Astrocyte of the spinal cord (primary cell): ENCODE data around the gene ATP7B.

Experiments used
- DNase-seq: peaks from one replicate; pipeline ENCODE4 v3.0.0; 2011; ENCODE audit warnings: low read depth, low spot score
- H3K4me3 ChIP-seq: 2 replicates; pipeline ENCODE4 v1.5.1; 2011; ENCODE audit warnings: low read depth, mild to moderate bottlenecking, low read length, moderate library complexity
- CTCF ChIP-seq: IDR thresholded peaks from 2 replicates; pipeline ENCODE4 v1.5.1; 2012; ENCODE audit warnings: low read depth, mild to moderate bottlenecking, low read length, inconsistent platforms
- in situ Hi-C: cut with HindIII; loops from 2 replicates; pipeline ENCODE4 v1.10.0; 2017; ENCODE audit warnings: low sequenced_read_pairs

Gene ATP7B

GRCh38 chr13:51921790-51922740, 89.2 kb downstream of the ATP7B start:
- no peak for TF ChIP-seq CTCF
- in situ Hi-C loops, result no loop called here
- H3K4me3 ChIP-seq, result no peak overlapping the region
- no peak for DNase-seq

- DNase-seq, result no peak
- TF ChIP-seq CTCF, result no peak
- in situ Hi-C loops, result no loop called here
- H3K4me3 ChIP-seq, result no peak overlapping the region
These were observed 90.5 kb downstream of the ATP7B start for GRCh38 chr13:51920786-51921185.

GRCh38 chr13:51920267-51920666, 91.0 kb downstream of the ATP7B start:
- no peak for TF ChIP-seq CTCF
- no peak for DNase-seq
- in situ Hi-C loops, result no loop called here
- H3K4me3 ChIP-seq, result no peak overlapping the region

- DNase-seq, result no peak
- no peak overlapping the region for H3K4me3 ChIP-seq
- no peak for TF ChIP-seq CTCF
- in situ Hi-C loops, result no loop called here
These were observed 91.7 kb downstream of the ATP7B start for GRCh38 chr13:51919531-51919930.

GRCh38 chr13:51916962-51917361, 94.3 kb downstream of the ATP7B start:
- no peak for DNase-seq
- in situ Hi-C loops, result no loop called here
- no peak for TF ChIP-seq CTCF
- H3K4me3 ChIP-seq, result no peak overlapping the region

- no peak for DNase-seq
- in situ Hi-C loops, result no loop called here
- no peak overlapping the region for H3K4me3 ChIP-seq
- no peak for TF ChIP-seq CTCF
These were observed 95.0 kb downstream of the ATP7B start for GRCh38 chr13:51916051-51916818.
